PC-9 (cell line): ENCODE measurements around the gene SLC27A2. TPM values are rescaled to one million over a fixed set of nuclear protein-coding genes. Genes with fewer than 3 reads are reported as not detected.

Experiments
- BruUV-seq: library from RNA; stranded (reverse); fragments of 400-500 nt; replicated peaks from 2 replicates; lab custom pipeline; 2021; lab: Mats Ljungman, UMichigan
- CTCF ChIA-PET: fragments of 300-600 bp; sonication (Branson Sonifier 250); formaldehyde crosslinking; loops from one replicate; lab custom pipeline; 2022; ENCODE audit warnings: antibody characterized with exemption; lab: Charles Lee
- POLR2A ChIA-PET: fragments of 300-600 bp; sonication (Branson Sonifier 250); formaldehyde crosslinking; loops from one replicate; lab custom pipeline; 2022; ENCODE audit warnings: antibody characterized with exemption; ENCODE audit not compliant: unreplicated experiment; lab: Charles Lee
- DNase-seq, 2 experiments: peaks; one replicate each; pipeline versions ENCODE4 v3.0.0 to v3.0.0-alpha.2; 2015 to 2022; ENCODE audit warnings: mixed read lengths in 1 of 2
- H2AFZ ChIP-seq: fragments of 200-600 bp; sonication (generic); 2 replicates; pipeline ENCODE4 v1.8.1; 2017; ENCODE audit warnings: antibody characterized with exemption
- H3F3A ChIP-seq: fragments of 200-600 bp; sonication (generic); 2 replicates; pipeline ENCODE4 v1.8.1; 2017; ENCODE audit warnings: antibody characterized with exemption, mild to moderate bottlenecking, low read depth; ENCODE audit not compliant: insufficient read depth
- H3K27ac ChIP-seq: fragments of 200-600 bp; sonication (generic); 2 replicates; pipeline ENCODE4 v1.6.1; 2016; ENCODE audit warnings: mixed run types
- H3K27me3 ChIP-seq: fragments of 200-600 bp; sonication (generic); 2 replicates; pipeline ENCODE4 v1.6.1; 2016; ENCODE audit warnings: low read depth, mixed run types; ENCODE audit not compliant: insufficient read depth
- H3K36me3 ChIP-seq: fragments of 200-600 bp; sonication (generic); 2 replicates; pipeline ENCODE4 v1.6.1; 2016; ENCODE audit warnings: low read depth, mixed run types
- H3K4me1 ChIP-seq: fragments of 200-600 bp; sonication (generic); replicated peaks from 2 replicates; pipeline ENCODE4 v1.6.1; 2016; ENCODE audit warnings: mixed run types; ENCODE audit not compliant: insufficient read depth
- H3K4me2 ChIP-seq: fragments of 200-600 bp; sonication (generic); 2 replicates; pipeline ENCODE4 v1.6.1; 2017; ENCODE audit warnings: mixed run types
- H3K4me3 ChIP-seq: fragments of 200-600 bp; sonication (generic); 2 replicates; pipeline ENCODE4 v1.6.1; 2016; ENCODE audit warnings: mixed run types
- H3K79me2 ChIP-seq: fragments of 200-600 bp; sonication (generic); 2 replicates; pipeline ENCODE4 v1.6.1; 2017; ENCODE audit warnings: low read depth, mixed run types
- H3K9me2 ChIP-seq: fragments of 200-600 bp; sonication (generic); 2 replicates; pipeline ENCODE4 v1.8.1; 2017; ENCODE audit warnings: mild to moderate bottlenecking; ENCODE audit not compliant: insufficient read depth
- H3K9me3 ChIP-seq: fragments of 200-600 bp; sonication (generic); 2 replicates; pipeline ENCODE4 v1.8.1; 2016; ENCODE audit warnings: low read depth; ENCODE audit not compliant: insufficient read depth
- H4K20me1 ChIP-seq: fragments of 200-600 bp; sonication (generic); 2 replicates; pipeline ENCODE4 v1.8.1; 2017; ENCODE audit not compliant: insufficient read depth
- EZH2 ChIP-seq: fragments of 200-600 bp; sonication (generic); IDR thresholded peaks from 2 replicates; pipeline ENCODE4 v1.8.0; 2017; ENCODE audit warnings: antibody characterized with exemption, low read depth
- intact Hi-C: fragments of 100-400 bp; cut with micrococcal nuclease; formaldehyde crosslinking; loops from one replicate; pipeline ENCODE4 v1.10.0; 2022; ENCODE audit not compliant: unreplicated experiment
- total RNA-seq: library from RNA; stranded (reverse); gene quantifications from 2 replicates; pipeline ENCODE4 v1.2.3, GENCODE V29; 2021
- TF ChIP-seq, protein P1 (sequence below): fragments of 200-600 bp; sonication (generic); conservative IDR thresholded peaks from 2 replicates; pipeline ENCODE4 v1.6.1; 2017; ENCODE audit warnings: mixed run types, antibody characterized with exemption, mild to moderate bottlenecking, moderate library complexity

The SLC27A2 gene
- total RNA-seq, 1 experiment from 2014 or later = 7.5 TPM

DNA sequence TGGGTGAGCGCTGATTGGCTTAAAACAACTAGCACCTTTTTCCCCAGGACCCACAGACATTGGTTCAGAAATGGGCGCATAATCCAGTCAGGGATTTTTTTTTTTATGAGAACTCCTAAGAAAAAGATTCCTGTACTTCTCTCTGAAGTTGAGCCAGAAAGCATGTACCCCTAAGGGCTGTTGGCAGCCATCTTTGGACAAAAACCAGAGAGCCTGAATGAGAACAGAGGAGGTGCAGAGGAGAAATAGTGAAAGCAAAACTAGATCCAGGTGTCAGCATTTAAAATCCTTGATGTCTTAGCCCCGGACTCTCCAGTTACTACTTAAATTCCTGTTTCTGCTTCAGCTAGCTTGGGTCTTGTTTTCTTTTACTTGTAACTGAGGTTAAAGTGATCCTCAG lies 1.9 kb upstream of the SLC27A2 start:
- Histone ChIP-seq H2AFZ (no peak overlapping the region), H3K36me3 (no peaks in the 10 kb centered on the region), H3K4me2 (no peak overlapping the region), H3K27me3 (no peaks in the 10 kb centered on the region), H3F3A (peaks cover 4% of the 10 kb centered on the region; the same call in 1 of the 2 replicates), H3K4me1 (peaks cover 9% of the 10 kb centered on the region), H3K27ac (no peak overlapping the region), H3K79me2 (peaks cover 21% of the 10 kb centered on the region), H3K9me3 (no peaks in the 10 kb centered on the region), H3K4me3 (no peak overlapping the region), H3K9me2 (no peaks in the 10 kb centered on the region), H4K20me1 (no peaks in the 10 kb centered on the region)
- DNase-seq = no peak
- CTCF ChIA-PET = interaction anchor here (0.7 kb wide), 1 partner anchor 71 kb away, joined by 5 read pairs; no protein-coding TSS in a partner anchor
- POLR2A ChIA-PET = no interaction called here
- TF ChIP-seq EZH2 = no peak
- TF ChIP-seq, protein P1, sequence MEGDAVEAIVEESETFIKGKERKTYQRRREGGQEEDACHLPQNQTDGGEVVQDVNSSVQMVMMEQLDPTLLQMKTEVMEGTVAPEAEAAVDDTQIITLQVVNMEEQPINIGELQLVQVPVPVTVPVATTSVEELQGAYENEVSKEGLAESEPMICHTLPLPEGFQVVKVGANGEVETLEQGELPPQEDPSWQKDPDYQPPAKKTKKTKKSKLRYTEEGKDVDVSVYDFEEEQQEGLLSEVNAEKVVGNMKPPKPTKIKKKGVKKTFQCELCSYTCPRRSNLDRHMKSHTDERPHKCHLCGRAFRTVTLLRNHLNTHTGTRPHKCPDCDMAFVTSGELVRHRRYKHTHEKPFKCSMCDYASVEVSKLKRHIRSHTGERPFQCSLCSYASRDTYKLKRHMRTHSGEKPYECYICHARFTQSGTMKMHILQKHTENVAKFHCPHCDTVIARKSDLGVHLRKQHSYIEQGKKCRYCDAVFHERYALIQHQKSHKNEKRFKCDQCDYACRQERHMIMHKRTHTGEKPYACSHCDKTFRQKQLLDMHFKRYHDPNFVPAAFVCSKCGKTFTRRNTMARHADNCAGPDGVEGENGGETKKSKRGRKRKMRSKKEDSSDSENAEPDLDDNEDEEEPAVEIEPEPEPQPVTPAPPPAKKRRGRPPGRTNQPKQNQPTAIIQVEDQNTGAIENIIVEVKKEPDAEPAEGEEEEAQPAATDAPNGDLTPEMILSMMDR = no peak
- intact Hi-C loops = no loop called here
- no TSS peak for BruUV-seq

DNA sequence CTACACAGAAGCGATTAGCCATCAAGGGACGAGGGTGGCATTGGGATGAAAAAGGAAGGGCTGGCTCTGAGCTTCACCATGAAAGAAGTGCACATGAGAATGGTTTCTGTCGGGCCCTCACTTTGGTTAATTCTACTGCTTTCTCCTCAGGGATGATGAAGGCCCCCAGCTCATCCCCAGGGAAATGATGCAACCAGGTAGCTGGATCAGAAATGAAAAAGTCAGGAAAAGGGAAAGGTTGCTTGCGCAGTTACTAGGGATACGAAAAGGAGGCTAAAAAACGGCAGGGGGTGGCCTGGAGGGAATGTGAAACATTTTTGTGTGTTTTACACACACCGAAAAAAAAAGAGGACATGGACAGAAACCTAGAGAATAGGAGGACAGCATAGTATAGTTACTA lies 1.4 kb upstream of the SLC27A2 start:
- no TSS peak for BruUV-seq
- Histone ChIP-seq H3K4me2 (no peak overlapping the region), H3F3A (peaks cover 4% of the 10 kb centered on the region; the same call in 1 of the 2 replicates), H3K4me1 (peaks cover 9% of the 10 kb centered on the region), H3K9me2 (no peaks in the 10 kb centered on the region), H3K27ac (no peak overlapping the region), H3K27me3 (no peaks in the 10 kb centered on the region), H4K20me1 (no peaks in the 10 kb centered on the region), H2AFZ (no peak overlapping the region), H3K36me3 (no peaks in the 10 kb centered on the region), H3K4me3 (no peak overlapping the region), H3K79me2 (peaks cover 22% of the 10 kb centered on the region), H3K9me3 (no peaks in the 10 kb centered on the region)
- CTCF ChIA-PET = interaction anchor here (0.7 kb wide), 1 partner anchor 71 kb away, joined by 5 read pairs; no protein-coding TSS in a partner anchor
- TF ChIP-seq EZH2 = no peak
- TF ChIP-seq, protein P1 = no peak
- POLR2A ChIA-PET = no interaction called here
- intact Hi-C loops = no loop called here
- DNase-seq = no peak

DNA sequence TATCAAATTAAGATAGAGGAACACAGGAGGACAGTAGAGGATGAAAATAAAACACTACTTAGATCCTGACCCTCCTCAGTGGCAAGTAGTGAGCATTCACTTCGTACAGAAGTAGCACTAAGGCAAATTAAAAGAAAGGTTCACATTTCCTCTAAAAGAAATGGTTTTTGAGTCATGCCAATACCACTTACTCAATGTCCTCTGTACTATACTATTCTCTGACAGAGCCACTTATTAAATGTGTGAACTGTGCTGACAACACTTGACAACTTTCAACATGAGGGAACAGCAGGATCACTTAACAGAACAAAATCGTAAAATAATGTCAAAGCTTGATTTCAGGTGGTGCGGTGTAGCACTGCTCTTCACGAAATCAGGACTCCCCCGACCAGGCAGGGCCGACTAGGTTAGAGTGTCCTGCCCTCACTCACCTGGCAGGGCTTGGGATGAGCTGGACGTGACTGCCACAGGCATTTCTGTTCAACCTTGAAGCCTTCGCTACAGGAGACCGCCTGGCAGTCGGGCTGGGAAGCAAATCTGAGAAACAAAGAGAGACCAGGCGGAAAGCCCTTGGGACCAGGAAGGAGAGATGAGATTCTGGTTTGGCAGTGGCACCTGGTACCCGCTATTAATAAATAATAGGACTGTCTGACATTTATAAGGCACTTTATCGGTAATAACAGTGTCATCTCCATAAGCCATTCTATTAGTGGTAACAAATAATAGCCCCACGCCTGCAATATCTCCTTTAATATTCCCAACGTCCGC lies 611 bp upstream of the SLC27A2 start:
- H3K36me3 ChIP-seq = no peaks in the 10 kb centered on the region
- ChIA-PET CTCF (interaction anchor here (1.3 kb wide), 1 partner anchor 135 kb away, joined by 3 read pairs; no protein-coding TSS in a partner anchor), POLR2A (no interaction called here)
- H3F3A ChIP-seq = peaks cover 4% of the 10 kb centered on the region; the same call in 1 of the 2 replicates
- no peak overlapping the region for H3K27ac ChIP-seq
- intact Hi-C loops = no loop called here
- BruUV-seq = no TSS peak
- peak overlapping the region; percentile 98 for H3K4me2 ChIP-seq
- DNase-seq = no peak
- no peaks in the 10 kb centered on the region for H3K27me3 ChIP-seq
- no peaks in the 10 kb centered on the region for H3K9me3 ChIP-seq
- no peaks in the 10 kb centered on the region for H3K9me2 ChIP-seq
- H4K20me1 ChIP-seq = no peaks in the 10 kb centered on the region
- H3K4me3 ChIP-seq = peak overlapping the region; percentile 93; the same call in 1 of the 2 replicates
- peaks cover 28% of the 10 kb centered on the region for H3K79me2 ChIP-seq
- H2AFZ ChIP-seq = peak overlapping the region; percentile 84; the same call in 1 of the 2 replicates
- TF ChIP-seq, protein P1 = no peak
- TF ChIP-seq EZH2 = no peak
- peaks cover 9% of the 10 kb centered on the region for H3K4me1 ChIP-seq
